CD4-positive, alpha-beta T cell treated with Interleukin-21 for 1 hour (primary cell): Measurements from ENCODE around the gene COL6A2.
"Not testable (repeated sequence)": the region's sequence is repeated elsewhere in the genome, so short reads cannot be mapped to it uniquely, and the experiment has no call there.

Experiments used
- DNase-seq: peaks from one replicate; pipeline ENCODE4 v3.0.0-alpha.2; 2020

COL6A2 gene

DNA sequence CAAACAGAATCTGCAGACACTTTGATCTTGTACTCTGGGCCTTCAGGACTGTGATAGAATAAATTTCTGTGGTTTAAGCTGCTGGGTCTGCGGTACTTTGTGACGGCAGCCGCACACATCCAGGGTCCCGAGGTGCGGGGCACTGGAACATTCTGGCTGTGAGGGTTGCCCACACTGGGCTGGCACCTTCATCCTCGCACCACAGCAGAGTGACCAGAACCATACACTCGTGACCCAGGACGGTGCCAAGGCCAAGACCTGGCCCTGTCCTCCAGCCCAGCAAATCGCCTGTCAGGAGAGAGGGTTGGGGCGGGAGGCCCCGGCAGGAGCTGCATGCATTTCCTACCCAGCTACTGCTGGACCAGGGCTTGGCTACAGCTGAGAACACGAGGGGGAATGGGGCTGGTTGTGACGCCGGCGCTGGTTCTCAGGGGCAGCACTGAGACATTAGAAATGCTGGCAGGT lies 60.1 kb downstream of the COL6A2 start:
- no peak for DNase-seq

DNA sequence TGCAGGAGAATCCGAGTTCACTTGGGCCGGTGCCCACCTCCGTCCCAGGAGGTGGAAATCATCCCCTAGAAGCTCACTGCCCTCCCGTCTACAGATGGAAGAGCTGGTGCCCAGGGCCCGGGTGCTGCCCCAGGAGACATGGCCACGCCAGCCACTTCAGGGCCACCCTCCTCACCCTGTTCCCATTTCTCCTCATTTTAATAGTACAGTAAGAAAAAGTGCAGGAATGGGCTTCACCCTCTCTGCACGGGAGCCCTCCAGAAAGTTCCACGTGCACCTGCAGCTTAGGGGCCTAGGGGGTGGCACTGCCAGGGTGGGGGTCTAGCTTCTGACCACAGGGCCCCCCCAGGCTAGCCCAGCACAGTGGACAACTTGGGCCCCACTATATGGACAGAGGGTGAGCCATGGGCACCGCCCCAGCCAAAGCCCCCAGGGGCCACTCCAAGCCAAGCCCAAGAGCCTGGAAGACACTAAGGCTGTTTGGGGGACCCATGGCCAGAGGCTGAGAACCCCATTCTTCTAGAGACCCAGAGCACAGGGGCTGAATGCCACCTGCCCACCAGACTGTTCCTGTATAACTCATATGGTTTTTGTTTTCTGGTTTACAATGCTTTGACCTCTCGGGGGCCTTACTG lies 60.9 kb downstream of the COL6A2 start:
- no peak for DNase-seq

DNA sequence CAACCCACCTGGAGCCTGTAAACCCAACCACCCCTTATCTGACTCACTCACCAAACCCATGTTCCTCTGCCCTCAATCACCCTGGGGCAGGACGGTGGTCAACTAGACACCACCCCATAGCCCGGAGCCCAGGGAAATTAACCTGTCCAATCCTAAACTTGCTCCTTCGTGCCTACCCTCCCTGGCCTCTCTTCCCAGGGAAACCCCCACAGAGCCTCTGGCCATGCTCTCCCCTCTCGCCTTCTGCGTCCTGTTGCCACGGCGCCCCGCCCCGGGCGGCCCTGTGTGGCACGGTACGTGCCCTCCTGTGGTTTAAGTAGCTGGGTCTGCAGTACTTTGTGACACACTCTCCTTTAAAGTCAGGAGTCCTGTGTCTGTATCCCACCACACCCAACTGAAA lies 61.5 kb downstream of the COL6A2 start:
- DNase-seq: no peak

DNA sequence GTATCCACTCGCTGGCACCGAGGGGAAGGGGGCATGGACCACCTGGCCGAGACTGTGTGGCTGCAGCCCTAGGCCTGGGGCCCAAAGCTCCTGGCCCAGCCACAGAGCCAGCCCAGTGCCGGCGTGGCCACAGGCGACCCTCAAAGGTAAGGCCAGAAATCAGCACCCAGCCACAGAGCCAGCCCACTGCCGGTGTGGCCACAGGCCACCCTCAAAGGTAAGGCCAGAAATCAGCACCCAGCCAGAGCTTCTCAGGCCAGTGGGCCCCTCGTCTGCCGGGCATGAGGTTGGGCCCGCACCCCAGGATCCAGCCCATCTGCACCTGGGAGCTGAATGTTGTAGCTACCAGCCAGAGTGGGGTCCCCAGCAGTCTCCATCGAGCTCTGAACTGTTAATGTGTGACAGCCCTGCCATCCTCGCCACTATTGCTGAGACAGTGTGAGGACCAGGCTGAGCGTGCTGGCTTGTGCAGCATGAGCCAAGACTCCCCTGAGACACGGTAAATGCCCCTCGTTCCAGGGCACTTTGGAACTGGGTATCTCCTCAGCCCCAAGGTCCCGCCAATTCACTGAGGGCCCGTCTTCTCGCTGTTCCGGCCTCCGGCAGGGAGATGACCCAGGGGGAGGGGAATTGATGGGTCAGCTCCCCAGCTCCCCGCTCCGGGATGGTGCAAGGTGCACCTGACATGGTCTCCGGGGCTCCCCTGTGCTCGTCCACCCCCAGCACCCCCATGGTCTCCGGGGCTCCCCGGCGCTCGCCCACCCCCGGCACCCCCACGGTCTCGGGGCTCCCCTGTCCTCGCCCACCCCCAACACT lies 62.1 kb downstream of the COL6A2 start:
- no peak for DNase-seq

DNA sequence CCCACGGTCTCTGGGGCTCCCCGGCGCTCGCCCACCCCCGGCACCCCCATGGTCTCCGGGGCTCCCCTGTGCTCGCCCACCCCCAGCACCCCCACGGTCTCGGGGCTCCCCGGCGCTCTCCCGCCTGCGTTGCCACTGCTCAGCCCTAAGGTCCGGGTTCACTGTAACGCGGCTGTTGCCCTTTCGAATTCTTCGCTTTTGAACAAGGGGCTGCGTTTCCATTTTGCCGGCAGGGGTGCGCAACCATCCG lies 62.7 kb downstream of the COL6A2 start:
- DNase-seq: no peak

DNA sequence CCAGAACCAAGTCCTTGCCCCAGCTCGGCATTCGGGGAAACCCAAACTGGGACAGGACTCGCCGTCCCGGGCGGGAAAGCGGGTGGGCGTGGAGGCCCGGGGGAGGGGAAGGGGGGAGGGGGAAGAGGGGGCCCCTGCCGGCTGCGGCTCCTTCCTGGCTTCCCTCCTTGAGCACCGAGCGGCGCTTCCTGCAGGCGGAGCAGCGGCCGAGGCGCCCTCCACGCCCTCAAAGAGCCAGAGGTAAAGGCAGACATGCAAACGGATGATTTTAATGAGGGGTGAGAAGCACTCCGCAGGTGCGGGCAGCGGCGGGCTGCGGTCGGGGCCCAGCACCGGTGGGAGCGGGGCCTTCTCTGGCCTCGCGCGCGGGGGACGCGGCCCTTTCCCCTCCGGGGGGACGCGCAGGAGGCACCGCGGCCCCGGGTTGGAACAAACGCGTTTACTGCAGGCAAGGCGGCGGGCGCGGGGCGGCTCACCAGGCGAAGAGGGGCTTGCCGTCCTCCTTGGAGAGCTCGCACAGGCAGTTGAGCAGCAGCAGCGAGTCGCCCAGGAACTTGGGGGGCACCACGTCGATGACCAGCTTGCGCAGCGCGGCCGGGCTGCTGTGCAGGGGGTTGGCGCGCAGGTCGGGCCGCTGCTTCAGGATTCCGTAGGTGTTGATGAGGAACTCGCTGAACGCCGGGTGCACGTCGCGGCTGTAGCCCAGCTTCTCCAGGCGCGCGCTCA lies 63.2 kb downstream of the COL6A2 start:
- DNase-seq: no peak

DNA sequence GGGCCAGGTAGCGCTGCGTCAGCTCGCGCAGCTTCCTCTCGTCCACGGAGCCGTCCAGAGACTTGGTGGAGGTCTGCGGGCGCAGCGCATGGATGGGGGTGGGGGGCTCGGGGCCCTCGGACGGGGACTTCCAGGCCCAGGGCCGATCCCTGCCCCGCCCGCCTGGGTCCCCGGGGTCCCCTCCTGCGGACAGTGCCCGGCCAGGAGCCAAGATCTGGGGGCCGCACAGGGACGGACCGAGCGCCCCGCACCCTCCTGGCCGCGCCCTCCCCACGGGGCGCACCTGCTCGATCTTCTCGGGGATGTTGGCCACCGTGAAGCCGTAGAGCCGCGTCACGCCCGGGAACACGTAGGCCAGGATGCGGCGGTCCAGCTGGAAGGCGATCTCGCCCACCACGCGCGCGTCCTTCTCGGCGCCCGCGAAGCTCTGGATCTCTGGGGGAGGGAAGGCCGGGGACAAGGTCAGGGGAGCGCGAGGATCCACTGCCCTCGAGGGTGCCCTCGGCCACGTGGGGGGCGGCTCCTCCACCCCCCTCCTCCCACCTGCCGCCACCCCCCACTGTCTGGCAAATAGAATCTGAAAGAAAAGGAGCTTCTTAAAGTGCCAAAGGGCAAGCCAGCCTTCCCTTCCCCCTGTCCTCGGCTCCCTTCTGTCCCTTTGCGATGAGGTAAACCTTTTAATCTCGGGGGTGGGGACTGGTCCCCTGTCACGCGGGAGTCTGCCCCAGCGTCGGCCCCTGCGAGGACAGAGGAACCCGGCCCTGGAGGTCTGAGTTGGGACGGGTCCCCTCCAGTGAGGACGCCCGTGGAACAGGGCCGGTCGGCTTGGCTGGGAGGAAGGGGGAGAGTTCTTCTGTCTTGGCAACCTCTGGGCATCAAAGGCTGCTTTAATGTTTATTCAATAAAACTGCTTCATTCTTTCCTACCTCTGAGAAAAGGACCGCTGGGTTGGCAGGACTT lies 64.0 kb downstream of the COL6A2 start:
- DNase-seq: no peak

DNA sequence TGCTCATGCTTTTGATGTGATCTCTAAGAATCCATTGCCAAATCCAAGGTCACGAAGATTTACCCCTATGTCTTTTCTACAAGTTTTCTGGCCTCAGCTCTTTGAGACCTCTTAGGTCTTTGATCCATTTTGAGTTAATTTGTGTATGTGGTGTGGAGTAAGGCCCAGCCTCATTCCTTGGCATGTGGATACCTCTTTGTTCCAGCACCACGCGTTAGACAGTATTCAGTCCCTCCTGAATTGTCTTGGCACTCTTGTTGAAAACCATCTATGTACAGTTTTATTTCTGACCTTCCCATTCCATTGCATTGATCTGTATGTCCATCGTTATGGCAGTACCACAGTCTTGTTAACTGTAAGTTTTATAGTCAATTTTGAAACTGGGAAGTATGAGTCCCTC lies 65.5 kb downstream of the COL6A2 start:
- DNase-seq: no peak

DNA sequence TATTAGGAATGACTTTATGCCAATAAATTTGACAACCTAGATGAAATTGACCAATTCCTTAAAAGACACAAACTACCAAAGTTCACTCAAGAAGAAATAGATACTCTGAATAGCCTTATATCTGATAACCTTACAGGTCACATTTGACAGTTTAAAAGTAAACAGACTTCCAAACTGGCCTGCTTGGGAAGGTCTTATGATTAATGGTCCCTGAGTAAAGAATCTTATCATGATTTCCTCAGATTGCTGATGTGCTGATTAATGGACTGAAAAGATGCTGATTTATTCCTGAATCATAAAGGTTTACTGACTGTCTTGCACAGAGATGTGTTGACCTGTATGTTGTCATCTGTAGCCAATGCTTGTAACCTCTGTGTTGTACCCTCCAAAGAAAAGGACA lies 67.2 kb downstream of the COL6A2 start:
- DNase-seq: no peak

DNA sequence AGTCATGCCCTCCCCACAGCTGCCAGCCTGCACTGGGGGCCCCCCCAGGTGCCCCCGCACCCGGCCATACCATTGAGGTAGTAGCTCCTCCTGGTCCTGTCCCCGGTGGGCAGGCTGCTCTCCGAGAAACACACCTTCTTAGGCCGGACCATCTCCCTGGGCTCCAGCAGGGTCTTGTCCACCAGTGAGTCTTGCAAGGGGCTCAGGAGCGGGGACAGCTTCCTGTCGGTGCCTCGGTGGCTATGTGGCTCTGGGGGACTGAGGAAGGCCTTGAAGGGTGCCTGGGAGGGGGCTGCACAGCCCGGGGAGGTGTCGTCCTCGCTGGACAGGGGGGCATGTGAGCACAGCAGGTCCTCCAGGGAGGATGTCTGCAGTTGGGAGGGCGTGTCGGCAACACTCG lies 70.3 kb downstream of the COL6A2 start:
- DNase-seq: no peak

DNA sequence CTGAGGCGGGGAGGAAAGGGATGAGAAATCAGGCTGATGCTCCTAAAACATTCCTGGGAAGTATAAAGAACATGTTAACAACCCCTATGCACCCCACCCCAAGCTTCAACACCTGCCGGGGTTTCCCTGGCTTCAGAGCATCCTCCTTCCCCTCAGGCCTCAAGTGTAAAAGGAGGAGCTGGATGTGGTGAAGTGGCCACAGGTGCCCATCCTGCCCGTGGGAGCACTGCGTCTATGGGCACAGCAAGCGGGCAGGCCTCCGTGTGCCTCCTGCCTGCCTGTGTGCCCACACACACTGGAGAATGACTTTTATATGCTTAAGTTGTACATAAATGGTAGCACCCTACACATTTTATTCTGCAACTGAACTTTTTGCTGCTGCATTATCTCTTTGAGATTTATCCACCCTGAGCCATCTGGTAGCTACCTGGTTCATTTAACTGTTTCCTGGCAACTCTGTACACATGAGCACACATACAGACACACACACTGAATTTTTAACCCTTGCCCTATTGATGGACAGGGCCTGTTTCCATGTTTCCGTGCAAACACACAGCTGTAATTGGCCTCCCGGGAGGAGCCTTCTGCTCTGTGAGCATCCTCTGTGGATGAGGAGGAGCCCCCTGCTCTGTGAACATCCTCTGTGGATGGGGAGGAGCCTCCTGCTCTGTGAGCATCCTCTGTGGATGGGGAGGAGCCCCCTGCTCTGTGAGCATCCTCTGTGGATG lies 70.9 kb downstream of the COL6A2 start:
- no peak for DNase-seq

DNA sequence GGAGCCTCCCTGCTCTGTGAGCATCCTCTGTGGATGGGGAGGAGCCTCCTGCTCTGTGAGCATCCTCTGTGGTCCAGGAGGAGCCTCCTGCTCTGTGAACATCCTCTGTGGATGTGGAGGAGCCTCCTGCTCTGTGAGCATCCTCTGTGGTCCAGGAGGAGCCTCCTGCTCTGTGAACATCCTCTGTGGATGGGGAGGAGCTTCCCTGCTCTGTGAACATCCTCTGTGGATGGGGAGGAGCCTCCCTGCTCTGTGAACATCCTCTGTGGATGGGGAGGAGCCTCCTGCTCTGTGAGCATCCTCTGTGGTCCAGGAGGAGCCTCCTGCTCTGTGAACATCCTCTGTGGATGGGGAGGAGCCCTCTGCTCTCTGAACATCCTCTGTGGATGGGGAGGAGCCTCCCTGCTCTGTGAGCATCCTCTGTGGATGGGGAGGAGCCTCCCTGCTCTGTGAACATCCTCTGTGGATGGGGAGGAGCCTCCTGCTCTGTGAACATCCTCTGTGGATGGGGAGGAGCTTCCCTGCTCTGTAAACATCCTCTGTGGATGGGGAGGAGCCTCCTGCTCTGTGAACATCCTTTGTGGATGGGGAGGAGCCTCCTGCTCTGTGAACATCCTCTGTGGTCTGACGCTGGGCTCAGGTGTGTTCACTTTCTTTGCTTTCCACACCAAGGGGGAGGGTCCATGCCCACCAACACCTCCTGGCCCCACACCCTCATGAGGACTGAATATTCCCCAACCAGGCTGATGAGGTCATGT lies 72.7 kb downstream of the COL6A2 start:
- DNase-seq: peak; percentile 63

DNA sequence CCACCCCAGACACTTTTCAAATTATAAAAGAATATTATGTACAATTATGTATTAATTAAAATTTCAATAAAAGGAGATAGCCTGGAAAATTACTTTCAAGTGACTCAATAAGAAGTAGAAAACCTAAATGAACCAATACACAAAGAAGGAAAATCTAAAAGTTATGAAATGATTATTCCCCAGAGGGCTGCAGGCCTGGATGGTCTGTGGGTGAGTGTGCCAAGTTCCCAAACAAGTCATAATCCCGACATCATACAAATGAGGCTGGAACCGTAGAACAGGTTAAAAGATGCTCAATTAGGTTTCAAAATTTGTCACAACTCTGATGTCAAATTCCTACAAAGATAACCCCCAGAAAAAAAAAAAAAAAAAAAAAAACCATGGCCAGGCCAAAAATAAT lies 73.7 kb downstream of the COL6A2 start:
- no peak for DNase-seq

DNA sequence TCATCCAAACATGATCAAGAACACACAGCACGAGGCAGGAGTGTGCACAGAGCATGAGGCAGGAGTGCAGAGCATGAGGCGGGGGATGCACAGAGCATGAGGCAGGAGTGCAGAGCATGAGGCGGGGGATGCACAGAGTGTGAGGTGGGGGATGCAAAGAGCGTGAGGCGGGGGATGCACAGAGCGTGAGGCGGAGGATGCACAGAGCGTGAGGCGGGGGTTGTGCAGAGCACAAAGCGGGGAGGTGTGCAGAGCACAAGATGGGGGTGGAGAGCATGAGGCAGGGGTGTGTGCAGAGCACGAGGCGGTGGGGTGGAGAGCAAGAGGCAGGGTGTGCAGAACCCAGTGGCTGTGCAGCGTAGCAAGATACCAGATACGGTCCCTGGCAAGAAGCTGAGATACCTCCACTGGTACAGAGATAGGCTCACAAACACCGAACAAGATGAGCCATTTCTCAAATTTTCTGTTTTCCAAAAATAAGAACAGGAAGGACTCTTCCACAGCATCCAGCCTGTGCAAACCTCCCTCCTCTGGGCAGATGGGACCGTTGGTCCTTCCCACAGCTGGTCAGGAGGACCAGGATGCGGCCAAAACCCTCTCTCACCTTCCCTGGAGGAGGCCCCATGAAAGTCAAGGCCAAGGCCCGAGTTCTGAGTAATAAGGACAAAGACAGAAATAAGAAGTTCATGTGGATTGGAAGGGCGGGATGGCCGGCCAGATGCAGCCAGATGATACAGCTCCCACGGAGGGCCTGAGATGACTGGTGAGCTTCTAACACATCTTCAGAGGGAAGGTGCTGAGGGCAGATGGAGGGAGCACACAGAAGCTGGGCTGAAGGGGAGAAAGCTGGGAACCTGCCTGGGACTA lies 74.3 kb downstream of the COL6A2 start:
- no peak for DNase-seq

DNA sequence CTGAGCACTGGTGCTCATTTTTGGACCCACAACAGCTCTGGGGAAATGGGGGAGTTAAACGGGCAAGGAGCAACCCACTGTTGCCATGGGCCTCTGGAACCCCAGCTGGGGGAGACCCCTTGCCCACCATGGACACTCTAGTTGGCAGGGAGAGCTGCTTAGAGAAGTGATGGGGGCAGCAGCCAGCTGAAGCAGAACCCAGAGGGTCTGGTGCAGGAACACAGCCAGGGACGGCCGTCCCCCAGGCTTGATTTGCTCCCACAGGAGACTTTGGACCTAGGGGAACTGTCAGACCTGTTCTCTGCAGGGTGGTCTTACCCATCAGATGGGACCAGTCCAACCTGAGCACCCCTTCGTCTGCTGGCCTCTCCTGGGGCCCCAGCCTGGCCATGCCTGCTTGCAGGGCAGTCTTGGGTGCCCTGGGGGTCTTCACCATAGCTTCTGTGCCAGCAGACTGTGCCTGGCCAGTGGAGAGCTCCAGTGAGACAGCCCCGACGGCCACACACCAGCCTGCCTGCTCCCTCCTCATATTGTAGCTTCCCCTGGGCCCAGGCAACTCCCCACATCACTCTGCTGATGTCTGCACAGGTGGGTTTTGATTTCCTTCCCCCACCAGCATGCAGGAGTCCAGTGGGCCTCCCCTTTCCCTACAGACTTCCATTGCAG lies 75.1 kb downstream of the COL6A2 start:
- no peak for DNase-seq

DNA sequence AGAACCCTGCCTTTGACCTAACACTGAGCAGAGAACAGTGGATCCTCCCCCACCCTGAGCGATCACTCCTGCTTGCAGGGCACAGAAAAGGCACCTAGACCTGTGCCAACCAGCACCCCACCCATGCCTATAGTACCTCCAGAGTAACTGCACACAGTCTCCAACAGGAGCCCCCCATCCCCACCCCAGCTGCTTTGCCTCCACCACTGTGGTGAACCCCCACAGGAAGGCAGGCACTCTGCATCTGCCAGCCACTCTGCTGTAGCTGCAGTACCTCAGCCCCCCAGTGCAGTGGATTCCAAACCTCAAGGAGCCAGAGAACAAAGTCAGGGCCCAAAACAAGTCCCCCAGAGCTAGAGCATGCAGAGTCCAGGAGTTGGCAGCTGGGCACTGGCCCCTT lies 75.7 kb downstream of the COL6A2 start:
- DNase-seq: no peak

DNA sequence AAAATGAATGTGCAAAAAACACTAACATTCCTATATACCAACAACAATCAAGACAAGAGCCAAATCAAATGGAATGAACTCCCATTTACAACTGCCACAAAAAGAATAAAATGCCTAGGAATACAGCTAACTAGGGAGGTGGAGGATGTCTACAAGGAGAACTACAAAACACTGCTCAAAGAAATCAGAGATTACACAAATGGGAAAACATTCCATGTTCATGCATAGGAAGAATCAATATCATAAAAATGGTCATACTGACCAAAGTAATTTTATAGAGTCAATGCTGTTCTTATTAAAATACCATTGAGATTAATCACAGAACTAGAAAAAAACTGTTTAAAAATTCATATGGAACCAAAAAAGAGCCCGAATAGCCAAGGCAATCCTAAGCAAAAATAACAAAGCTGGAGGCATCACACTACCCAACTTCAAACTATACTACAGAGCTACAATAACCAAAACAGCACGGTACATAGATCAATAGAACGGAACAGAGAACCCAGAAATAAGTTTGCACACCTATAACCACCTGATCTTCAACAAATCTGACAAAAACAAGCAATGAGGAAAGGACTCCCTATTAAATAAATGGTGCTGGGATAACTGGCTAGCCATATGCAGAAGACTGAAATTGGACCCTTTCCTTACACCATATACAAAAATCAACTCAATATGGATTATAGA lies 78.7 kb downstream of the COL6A2 start:
- DNase-seq: not testable (repeated sequence)

DNA sequence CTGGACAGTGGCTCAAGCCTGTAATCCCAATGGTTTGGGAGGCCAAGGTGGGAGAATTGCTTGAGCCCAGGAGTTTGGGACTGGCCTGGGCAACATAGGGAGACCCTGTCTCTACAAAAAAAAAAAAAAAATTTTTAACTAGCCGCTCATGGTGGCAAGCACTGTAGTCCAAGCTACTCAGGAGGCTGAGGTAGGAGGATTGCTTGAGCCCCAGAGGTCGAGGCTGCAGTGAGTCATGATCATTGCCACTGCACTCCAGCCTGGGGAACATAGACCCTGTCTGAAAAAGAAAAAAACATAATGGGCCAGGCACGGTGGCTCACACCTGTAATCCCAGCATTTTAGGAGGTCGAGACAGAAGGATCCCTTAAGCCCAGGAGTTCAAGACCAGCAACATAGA lies 81.0 kb downstream of the COL6A2 start:
- no peak for DNase-seq
